IMR-90 (cell line): ENCODE data around the gene DSG3. TPM values are rescaled to one million over a fixed set of nuclear protein-coding genes. Genes with fewer than 3 reads are reported as not detected.

Source experiments
- ATAC-seq: fragments of 200-7000 bp; cut with Tn5 transposase; 2 replicates; pipeline ENCODE4 v1.9.1; 2020; ENCODE audit warnings: low read depth, mild to moderate bottlenecking, moderate library complexity
- BruUV-seq: library from RNA; stranded (reverse); fragments of 400-500 nt; replicated peaks from 2 replicates; lab custom pipeline; 2021; lab: Mats Ljungman, UMichigan
- CTCF ChIA-PET: fragments of 300-600 bp; formaldehyde crosslinking; extraction: SDS; loops from one replicate; lab custom pipeline; 2021; ENCODE audit warnings: antibody characterized with exemption; lab: Yijun Ruan, JAX
- POLR2A ChIA-PET: fragments of 300-600 bp; sonication (Branson Sonifier 250); formaldehyde crosslinking; loops from one replicate; lab custom pipeline; 2022; ENCODE audit warnings: antibody characterized with exemption; ENCODE audit not compliant: unreplicated experiment; lab: Charles Lee
- DNase-seq: peaks from one replicate; pipeline ENCODE4 v3.0.0; 2013
- H2AFZ ChIP-seq: replicated peaks from 2 replicates; pipeline ENCODE3; 2013; ENCODE audit warnings: low read length, mild to moderate bottlenecking; ENCODE audit not compliant: poor library complexity
- H2AK5ac ChIP-seq: 2 replicates; pipeline ENCODE4 v1.6.1; 2013; ENCODE audit warnings: low read depth, low read length, inconsistent platforms
- H2AK9ac ChIP-seq: replicated peaks from 2 replicates; pipeline ENCODE3; 2013; ENCODE audit warnings: mild to moderate bottlenecking, low read depth, low read length, moderate library complexity; ENCODE audit not compliant: poor library complexity
- H2BK120ac ChIP-seq: 2 replicates; pipeline ENCODE4 v1.6.1; 2013; ENCODE audit warnings: low read depth, low read length, inconsistent platforms
- H2BK15ac ChIP-seq: 3 replicates; pipeline ENCODE4 v1.6.1; 2013; ENCODE audit warnings: low read depth, low read length, inconsistent platforms
- H2BK20ac ChIP-seq: 2 replicates; pipeline ENCODE4 v1.6.1; 2013; ENCODE audit warnings: low read depth, mild to moderate bottlenecking, inconsistent platforms, low read length, moderate library complexity
- H2BK5ac ChIP-seq: 2 replicates; pipeline ENCODE4 v1.6.1; 2013; ENCODE audit warnings: mild to moderate bottlenecking, low read depth, low read length, inconsistent platforms; ENCODE audit not compliant: poor library complexity, severe bottlenecking
- H3K14ac ChIP-seq: replicated peaks from 2 replicates; pipeline ENCODE4 v1.6.1; 2013; ENCODE audit warnings: low read depth, low read length, inconsistent platforms
- H3K18ac ChIP-seq: 2 replicates; pipeline ENCODE4 v1.6.1; 2013; ENCODE audit warnings: low read depth, low read length, control low read depth
- H3K23ac ChIP-seq: 2 replicates; pipeline ENCODE4 v1.6.1; 2013; ENCODE audit warnings: low read depth, low read length, inconsistent platforms
- H3K27ac ChIP-seq: 2 replicates; pipeline ENCODE4 v1.5.1; 2013; ENCODE audit warnings: mild to moderate bottlenecking, control low read depth, low read length; ENCODE audit not compliant: insufficient read depth
- H3K27me3 ChIP-seq: 2 replicates; pipeline ENCODE4 v1.6.1; 2013; ENCODE audit warnings: low read length; ENCODE audit not compliant: control insufficient read depth, insufficient read depth
- H3K36me3 ChIP-seq: 2 replicates; pipeline ENCODE4 v1.6.1; 2013; ENCODE audit warnings: low read length, mixed read lengths; ENCODE audit not compliant: control insufficient read depth, insufficient read depth
- H3K4ac ChIP-seq: 2 replicates; pipeline ENCODE4 v1.6.1; 2013; ENCODE audit warnings: low read depth, low read length, inconsistent platforms
- H3K4me1 ChIP-seq: 2 replicates; pipeline ENCODE4 v1.6.1; 2013; ENCODE audit warnings: low read length, mixed read lengths; ENCODE audit not compliant: control insufficient read depth, insufficient read depth
- H3K4me2 ChIP-seq: 2 replicates; pipeline ENCODE4 v1.6.1; 2013; ENCODE audit warnings: low read depth, mild to moderate bottlenecking, control low read depth, low read length, moderate library complexity
- H3K4me3 ChIP-seq: 2 replicates; pipeline ENCODE4 v1.5.1; 2013; ENCODE audit warnings: low read depth, mild to moderate bottlenecking, control low read depth, low read length, moderate library complexity; ENCODE audit not compliant: insufficient read depth
- H3K56ac ChIP-seq: 2 replicates; pipeline ENCODE4 v1.6.1; 2013; ENCODE audit warnings: low read length, inconsistent platforms; ENCODE audit not compliant: insufficient read depth; ENCODE audit errors: extremely low read depth
- H3K79me1 ChIP-seq, 2 experiments: 2 replicates each; pipeline ENCODE4 v1.6.1; 2013; ENCODE audit warnings: low read length in 2 of 2, inconsistent platforms in 1 of 2, low read depth in 1 of 2
- H3K9ac ChIP-seq: 2 replicates; pipeline ENCODE4 v1.6.1; 2013; ENCODE audit warnings: low read depth, low read length, control low read depth
- H3K9me1 ChIP-seq: 2 replicates; pipeline ENCODE4 v1.6.1; 2013; ENCODE audit warnings: low read length, inconsistent platforms; ENCODE audit not compliant: insufficient read depth
- H3K9me3 ChIP-seq: 2 replicates; pipeline ENCODE4 v1.6.1; 2013; ENCODE audit warnings: low read length; ENCODE audit not compliant: control insufficient read depth, insufficient read depth
- H4K20me1 ChIP-seq: 2 replicates; pipeline ENCODE4 v1.6.1; 2013; ENCODE audit warnings: low read length, inconsistent platforms; ENCODE audit not compliant: insufficient read depth
- H4K5ac ChIP-seq: 2 replicates; pipeline ENCODE4 v1.6.1; 2013; ENCODE audit warnings: mild to moderate bottlenecking, low read depth, low read length, control low read depth
- H4K8ac ChIP-seq, 2 experiments: 2 replicates each; pipeline ENCODE4 v1.6.1; 2013; ENCODE audit warnings: low read depth in 2 of 2, low read length in 2 of 2, control low read depth in 1 of 2, inconsistent platforms in 1 of 2
- H4K91ac ChIP-seq: 2 replicates; pipeline ENCODE4 v1.6.1; 2013; ENCODE audit warnings: low read depth, low read length, inconsistent platforms; ENCODE audit not compliant: insufficient read depth
- BHLHE40 ChIP-seq: fragments of 150-350 bp; IDR thresholded peaks from 2 replicates; pipeline ENCODE4 v1.6.1; 2016; ENCODE audit warnings: mild to moderate bottlenecking, low read depth, low read length
- FOS ChIP-seq: fragments of 150-350 bp; IDR thresholded peaks from 2 replicates; pipeline ENCODE4 v1.6.1; 2016; ENCODE audit warnings: low read depth, low read length
- MAFK ChIP-seq: IDR thresholded peaks from 2 replicates; pipeline ENCODE4 v1.6.1; 2012; ENCODE audit warnings: low read depth, low read length, improper control_type of control experiment
- MXI1 ChIP-seq: IDR thresholded peaks from 2 replicates; pipeline ENCODE4 v1.6.1; 2012; ENCODE audit warnings: low read depth, mild to moderate bottlenecking, low read length, moderate library complexity, borderline replicate concordance
- RAD21 ChIP-seq: IDR thresholded peaks from 2 replicates; pipeline ENCODE4 v1.6.1; 2012; ENCODE audit warnings: low read length, improper control_type of control experiment
- dilution Hi-C: fragments of 300-500 bp; cut with HindIII; formaldehyde crosslinking; loops from one replicate; pipeline ENCODE4 v1.14.3; 2018; ENCODE audit warnings: low sequenced_read_pairs; ENCODE audit not compliant: unreplicated experiment
- in situ Hi-C: fragments of 300-500 bp; cut with MboI; formaldehyde crosslinking; loops from 3 replicates; pipeline ENCODE4 v1.14.3; 2019; ENCODE audit warnings: low sequenced_read_pairs, inconsistent platforms, mixed read lengths
- intact Hi-C: fragments of 100-400 bp; cut with micrococcal nuclease; formaldehyde crosslinking; loops from 2 replicates; pipeline ENCODE4 v1.10.0; 2022
- polyA plus RNA-seq, 3 experiments: library from polyadenylated mRNA; depleted of rRNA; stranded (reverse); fragments of >200 nt; gene quantifications; 2 replicates each; pipeline ENCODE4 v1.2.3, GENCODE V29; 2012; ENCODE audit warnings: low replicate concordance in 1 of 3
- total RNA-seq: library from RNA; depleted of rRNA; stranded (reverse); fragments of >200 nt; gene quantifications from 2 replicates; pipeline ENCODE4 v1.2.3, GENCODE V29; 2012
- TF ChIP-seq, protein P1 (sequence below): fragments of 150-350 bp; IDR thresholded peaks from 2 replicates; pipeline ENCODE4 v1.6.1; 2016; ENCODE audit warnings: low read depth, mild to moderate bottlenecking, low read length, moderate library complexity, borderline replicate concordance
- TF ChIP-seq, protein P2 (sequence below): conservative IDR thresholded peaks from 2 replicates; pipeline ENCODE4 v1.5.1; 2012; ENCODE audit warnings: mild to moderate bottlenecking, low read depth, low read length, improper control_type of control experiment
- TF ChIP-seq, protein P3 (sequence below): fragments of 150-350 bp; IDR thresholded peaks from 2 replicates; pipeline ENCODE4 v1.6.1; 2017; ENCODE audit warnings: mild to moderate bottlenecking, antibody characterized with exemption, low read length, low read depth

Gene DSG3
- total and polyA plus RNA-seq, 2 of the 4 experiments (the other 2 are of a cell fraction) = not detected

DNA sequence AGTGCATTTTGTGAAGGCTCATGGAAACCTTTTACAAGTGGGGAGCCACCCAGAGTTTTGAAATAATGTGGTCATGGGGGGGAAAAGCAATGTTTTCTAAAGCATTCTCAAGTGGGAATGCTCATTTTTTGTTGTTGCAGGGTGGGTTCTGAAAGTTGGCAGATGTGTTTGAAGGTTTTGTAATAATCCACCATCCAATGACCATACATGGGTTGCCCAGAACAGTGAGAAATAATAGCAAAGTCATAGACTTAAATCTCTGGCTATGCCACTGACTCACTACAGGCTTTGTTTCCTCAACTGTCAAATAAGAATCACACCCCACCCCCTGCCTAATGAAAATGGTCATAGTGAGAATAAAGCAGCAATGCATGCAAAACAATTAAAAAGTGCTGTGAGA lies 2.9 kb downstream of the DSG3 start:
- H3K27me3 ChIP-seq = no peaks in the 10 kb centered on the region
- no peak overlapping the region for H3K18ac ChIP-seq
- no peaks in the 10 kb centered on the region for H4K20me1 ChIP-seq
- ChIA-PET CTCF (no interaction called here), POLR2A (no interaction called here)
- H3K4me1 ChIP-seq = no peaks in the 10 kb centered on the region
- intact Hi-C loops = no loop called here
- H3K56ac ChIP-seq = no peak overlapping the region
- H2AK5ac ChIP-seq = no peak overlapping the region
- no peaks in the 10 kb centered on the region for H3K79me1 ChIP-seq
- no peak overlapping the region for H2BK15ac ChIP-seq
- no peak overlapping the region for H3K4me3 ChIP-seq
- H2BK5ac ChIP-seq = no peak overlapping the region
- H4K8ac ChIP-seq = no peak overlapping the region
- no peak overlapping the region for H3K9ac ChIP-seq
- H3K23ac ChIP-seq = no peak overlapping the region
- in situ Hi-C loops = no loop called here
- DNase-seq (no peak), ATAC-seq (no peak)
- H4K91ac ChIP-seq = no peak overlapping the region
- no peak overlapping the region for H3K27ac ChIP-seq
- no peak overlapping the region for H2BK120ac ChIP-seq
- no peaks in the 10 kb centered on the region for H3K9me1 ChIP-seq
- no peak overlapping the region for H3K4me2 ChIP-seq
- no peaks in the 10 kb centered on the region; the same call in 1 of the 2 replicates for H3K9me3 ChIP-seq
- TF ChIP-seq, protein P1, sequence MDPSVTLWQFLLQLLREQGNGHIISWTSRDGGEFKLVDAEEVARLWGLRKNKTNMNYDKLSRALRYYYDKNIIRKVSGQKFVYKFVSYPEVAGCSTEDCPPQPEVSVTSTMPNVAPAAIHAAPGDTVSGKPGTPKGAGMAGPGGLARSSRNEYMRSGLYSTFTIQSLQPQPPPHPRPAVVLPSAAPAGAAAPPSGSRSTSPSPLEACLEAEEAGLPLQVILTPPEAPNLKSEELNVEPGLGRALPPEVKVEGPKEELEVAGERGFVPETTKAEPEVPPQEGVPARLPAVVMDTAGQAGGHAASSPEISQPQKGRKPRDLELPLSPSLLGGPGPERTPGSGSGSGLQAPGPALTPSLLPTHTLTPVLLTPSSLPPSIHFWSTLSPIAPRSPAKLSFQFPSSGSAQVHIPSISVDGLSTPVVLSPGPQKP = no peak
- TF ChIP-seq, protein P2, sequence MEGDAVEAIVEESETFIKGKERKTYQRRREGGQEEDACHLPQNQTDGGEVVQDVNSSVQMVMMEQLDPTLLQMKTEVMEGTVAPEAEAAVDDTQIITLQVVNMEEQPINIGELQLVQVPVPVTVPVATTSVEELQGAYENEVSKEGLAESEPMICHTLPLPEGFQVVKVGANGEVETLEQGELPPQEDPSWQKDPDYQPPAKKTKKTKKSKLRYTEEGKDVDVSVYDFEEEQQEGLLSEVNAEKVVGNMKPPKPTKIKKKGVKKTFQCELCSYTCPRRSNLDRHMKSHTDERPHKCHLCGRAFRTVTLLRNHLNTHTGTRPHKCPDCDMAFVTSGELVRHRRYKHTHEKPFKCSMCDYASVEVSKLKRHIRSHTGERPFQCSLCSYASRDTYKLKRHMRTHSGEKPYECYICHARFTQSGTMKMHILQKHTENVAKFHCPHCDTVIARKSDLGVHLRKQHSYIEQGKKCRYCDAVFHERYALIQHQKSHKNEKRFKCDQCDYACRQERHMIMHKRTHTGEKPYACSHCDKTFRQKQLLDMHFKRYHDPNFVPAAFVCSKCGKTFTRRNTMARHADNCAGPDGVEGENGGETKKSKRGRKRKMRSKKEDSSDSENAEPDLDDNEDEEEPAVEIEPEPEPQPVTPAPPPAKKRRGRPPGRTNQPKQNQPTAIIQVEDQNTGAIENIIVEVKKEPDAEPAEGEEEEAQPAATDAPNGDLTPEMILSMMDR = no peak
- no peak for TF ChIP-seq FOS
- TF ChIP-seq, protein P3, sequence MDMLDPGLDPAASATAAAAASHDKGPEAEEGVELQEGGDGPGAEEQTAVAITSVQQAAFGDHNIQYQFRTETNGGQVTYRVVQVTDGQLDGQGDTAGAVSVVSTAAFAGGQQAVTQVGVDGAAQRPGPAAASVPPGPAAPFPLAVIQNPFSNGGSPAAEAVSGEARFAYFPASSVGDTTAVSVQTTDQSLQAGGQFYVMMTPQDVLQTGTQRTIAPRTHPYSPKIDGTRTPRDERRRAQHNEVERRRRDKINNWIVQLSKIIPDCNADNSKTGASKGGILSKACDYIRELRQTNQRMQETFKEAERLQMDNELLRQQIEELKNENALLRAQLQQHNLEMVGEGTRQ = no peak
- no peak for TF ChIP-seq MXI1
- no peak for TF ChIP-seq MAFK
- TF ChIP-seq RAD21 = no peak
- no peak for TF ChIP-seq BHLHE40
- dilution Hi-C loops = no loop called here
- no peak overlapping the region for H3K14ac ChIP-seq
- no peak overlapping the region for H4K5ac ChIP-seq
- no peaks in the 10 kb centered on the region for H3K36me3 ChIP-seq
- H2AFZ ChIP-seq = no peak overlapping the region
- no peak overlapping the region for H3K4ac ChIP-seq
- no peak overlapping the region for H2BK20ac ChIP-seq
- BruUV-seq = no TSS peak
- no peak overlapping the region for H2AK9ac ChIP-seq
